Measurements from ENCODE around the gene DLG2. TPM values are rescaled to one million over a fixed set of nuclear protein-coding genes. Genes with fewer than 3 reads are reported as not detected.

Gene DLG2
- total and polyA plus RNA-seq, 2 of the 8 experiments (the other 6 are each of a cell fraction or from before 2014, with no cell fraction given): 1.7 to 14.3 TPM

- no peak for TF ChIP-seq CHD7 (IDR thresholded peaks at IDR 0.05; ENCODE audit: insufficient replicate concordance, low read length)
- TF ChIP-seq, protein P1, sequence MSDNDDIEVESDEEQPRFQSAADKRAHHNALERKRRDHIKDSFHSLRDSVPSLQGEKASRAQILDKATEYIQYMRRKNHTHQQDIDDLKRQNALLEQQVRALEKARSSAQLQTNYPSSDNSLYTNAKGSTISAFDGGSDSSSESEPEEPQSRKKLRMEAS (IDR thresholded peaks at IDR 0.05): no peak
- TF ChIP-seq NRF1 (IDR thresholded peaks at IDR 0.05; ENCODE audit: low read depth, low read length): no peak
- TF ChIP-seq E2F6 (IDR thresholded peaks at IDR 0.05): no peak
- no peak for TF ChIP-seq BRCA1 (IDR thresholded peaks at IDR 0.05; ENCODE audit: low read depth, low read length)
- no peak for TF ChIP-seq SAP30 (IDR thresholded peaks at IDR 0.05; ENCODE audit: insufficient read depth, insufficient replicate concordance, low read length)
- no peak for TF ChIP-seq TAF7 (optimal IDR thresholded peaks at IDR 0.05; ENCODE audit: borderline replicate concordance, low read depth, low read length)
- TF ChIP-seq BACH1 (IDR thresholded peaks at IDR 0.05; ENCODE audit: low read length): no peak
- no peak for TF ChIP-seq SRF (IDR thresholded peaks at IDR 0.05; ENCODE audit: low read depth, low read length)
Measured at GRCh38 chr11:84345027-84345426, 1282.1 kb downstream of the DLG2 start (continued).
